ENCODE data around the gene TRAF6. TPM values are rescaled to one million over a fixed set of nuclear protein-coding genes. Genes with fewer than 3 reads are reported as not detected.

The TRAF6 gene
- polyA plus RNA-seq, 1 donor (not counting 4 experiments of a cell fraction or from before 2014, with no cell fraction given): 15.1 TPM

DNA sequence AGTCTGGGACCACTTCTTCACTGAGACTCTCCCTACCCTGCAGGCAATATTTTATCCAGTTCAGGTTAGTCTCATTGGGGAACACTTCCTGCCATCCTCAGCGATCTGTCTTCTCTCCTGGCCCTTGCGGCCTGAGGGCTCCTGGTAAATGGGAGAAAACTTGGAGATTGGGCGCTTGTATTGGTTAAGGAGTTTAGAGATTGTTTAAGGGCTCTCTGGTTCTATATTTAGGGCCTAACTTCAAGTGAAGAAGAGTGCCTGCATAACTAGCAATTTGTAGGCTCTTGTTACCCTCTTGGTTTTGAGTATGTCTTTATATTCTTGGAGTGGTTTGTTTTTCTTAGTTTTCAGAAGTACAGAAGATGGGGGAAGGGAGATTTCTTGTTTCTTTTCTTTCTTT is 72.7 kb downstream of the TRAF6 start:
- H3K36me3 ChIP-seq (ENCODE audit: control insufficient read depth in 2 of 2, extremely low read depth in 1 of 2, insufficient read depth in 2 of 2, low read length in 2 of 2): peaks cover 0 to 31% of the 10 kb centered on the region in 2 experiments
- H3K4me3 ChIP-seq (ENCODE audit: control insufficient read depth in 2 of 3, extremely low read depth in 1 of 3, insufficient read depth in 2 of 3, low read depth in 1 of 3, low read length in 3 of 3): no peak overlapping the region
- H3K27me3 ChIP-seq (ENCODE audit: control insufficient read depth, extremely low read depth, insufficient read depth, low read length): no peaks in the 10 kb centered on the region
- H3K27ac ChIP-seq (ENCODE audit: control insufficient read depth, insufficient read depth, low read length): no peak overlapping the region
- dilution Hi-C loops (cut with MboI; ENCODE audit: extremely low pct_ligation_motif_present, low sequenced_read_pairs): no loop called here
- H4K20me1 ChIP-seq (ENCODE audit: control insufficient read depth, extremely low read depth, insufficient read depth, low read length): no peaks in the 10 kb centered on the region
- DNase-seq (ENCODE audit: low read depth, low spot score) (no peak), FAIRE-seq (no peak)
- no peak overlapping the region for H3K9ac ChIP-seq (ENCODE audit: control insufficient read depth, extremely low read depth, insufficient read depth, low read length)
- no peaks in the 10 kb centered on the region for H3K79me2 ChIP-seq (ENCODE audit: control insufficient read depth, insufficient read depth, low read length)
- no peaks in the 10 kb centered on the region for H3K9me1 ChIP-seq (ENCODE audit: control insufficient read depth, extremely low read depth, insufficient read depth, low read length)
- no peak overlapping the region for H2AFZ ChIP-seq (ENCODE audit: control insufficient read depth, low read length)
- no peak overlapping the region for H3K4me2 ChIP-seq (ENCODE audit: control insufficient read depth, extremely low read depth, insufficient read depth, low read depth, low read length)
- TF ChIP-seq, protein P1, sequence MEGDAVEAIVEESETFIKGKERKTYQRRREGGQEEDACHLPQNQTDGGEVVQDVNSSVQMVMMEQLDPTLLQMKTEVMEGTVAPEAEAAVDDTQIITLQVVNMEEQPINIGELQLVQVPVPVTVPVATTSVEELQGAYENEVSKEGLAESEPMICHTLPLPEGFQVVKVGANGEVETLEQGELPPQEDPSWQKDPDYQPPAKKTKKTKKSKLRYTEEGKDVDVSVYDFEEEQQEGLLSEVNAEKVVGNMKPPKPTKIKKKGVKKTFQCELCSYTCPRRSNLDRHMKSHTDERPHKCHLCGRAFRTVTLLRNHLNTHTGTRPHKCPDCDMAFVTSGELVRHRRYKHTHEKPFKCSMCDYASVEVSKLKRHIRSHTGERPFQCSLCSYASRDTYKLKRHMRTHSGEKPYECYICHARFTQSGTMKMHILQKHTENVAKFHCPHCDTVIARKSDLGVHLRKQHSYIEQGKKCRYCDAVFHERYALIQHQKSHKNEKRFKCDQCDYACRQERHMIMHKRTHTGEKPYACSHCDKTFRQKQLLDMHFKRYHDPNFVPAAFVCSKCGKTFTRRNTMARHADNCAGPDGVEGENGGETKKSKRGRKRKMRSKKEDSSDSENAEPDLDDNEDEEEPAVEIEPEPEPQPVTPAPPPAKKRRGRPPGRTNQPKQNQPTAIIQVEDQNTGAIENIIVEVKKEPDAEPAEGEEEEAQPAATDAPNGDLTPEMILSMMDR (optimal IDR thresholded peaks at IDR 0.05 in 1 of 3, IDR thresholded peaks at IDR 0.05 in 1 of 3, conservative IDR thresholded peaks at IDR 0.05 in 1 of 3; ENCODE audit: extremely low read depth in 1 of 3, insufficient read depth in 2 of 3, low read length in 3 of 3): no peak
- TF ChIP-seq EZH2 (IDR thresholded peaks at IDR 0.05; ENCODE audit: low read length): no peak
- H3K4me1 ChIP-seq (ENCODE audit: control insufficient read depth, extremely low read depth, insufficient read depth, low read length): peaks cover 1% of the 10 kb centered on the region
- H3K9me3 ChIP-seq (ENCODE audit: control insufficient read depth, low read depth, low read length): no peaks in the 10 kb centered on the region

Small RNA genes lying within 50 kb of the gene (small RNA-seq; reads per million reads assigned to genes)
- 0 reads per million in 3 experiments for gene AC061999.1 (ENCODE audit: insufficient read length in 3 of 3, low read depth in 3 of 3, low replicate concordance in 1 of 3)

Other genes with a start within 250 kb of the TRAF6 start
- 51.2 to 68.5 TPM (median 52.6 TPM) in 3 replicates for gene COMMD9, start 220.8 kb downstream of the TRAF6 start, polyA plus RNA-seq
- 14.0 to 20.1 TPM (median 15.7 TPM) in 3 replicates for gene PRR5L, start 214.0 kb downstream of the TRAF6 start, polyA plus RNA-seq
- gene RAG1, start 57.7 kb upstream of the TRAF6 start, polyA plus RNA-seq: 0.42 to 1.3 TPM (median 1.2 TPM) in 3 replicates
- 13.0 to 22.8 TPM (median 13.5 TPM) in 3 replicates for gene IFTAP, start 84.2 kb upstream of the TRAF6 start, polyA plus RNA-seq
- not detected in 3 replicates for gene RAG2, start 88.0 kb upstream of the TRAF6 start, polyA plus RNA-seq

All from keratinocyte (primary cell).